ENCODE measurements around the gene KCNV2.

KCNV2 gene

DNA sequence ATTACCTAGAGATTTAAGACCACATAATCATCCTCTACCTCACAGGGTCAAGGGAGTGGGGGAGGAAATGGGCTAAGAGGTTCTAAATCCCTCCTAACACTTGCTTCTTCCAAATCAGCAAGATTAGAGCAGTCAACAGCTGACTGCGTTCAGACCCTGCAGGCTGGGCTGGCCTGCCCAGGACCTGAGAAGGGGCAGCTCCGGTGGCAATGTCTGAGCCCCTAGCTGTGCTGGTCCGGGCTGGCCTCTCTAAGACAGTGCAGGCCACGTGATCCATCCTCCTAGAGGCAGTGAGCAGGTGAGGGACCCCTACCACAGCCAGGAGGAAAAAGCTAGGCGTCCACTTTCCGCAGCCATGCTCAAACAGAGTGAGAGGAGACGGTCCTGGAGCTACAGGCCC lies at the start of gene KCNV2:
KCNV2 (plus strand) TSS at position 126 of the 400 bp plus-strand sequence; CDS start at position 356, 230 bp downstream.
- Histone ChIP-seq H3K27ac (ENCODE audit: low read depth, low read length) (no peak within 1 kb of the TSS), H4K20me1 (ENCODE audit: low read depth, low read length) (no peaks in the 10 kb centered on the region), H3K9me3 (ENCODE audit: insufficient read depth, low read length) (no peaks in the 10 kb centered on the region), H3F3A (ENCODE audit: insufficient read depth) (no peaks in the 10 kb centered on the region), H2AFZ (ENCODE audit: low read depth, low read length, severe bottlenecking) (no peak within 1 kb of the TSS), H3K4me3 (ENCODE audit: insufficient read depth, low read length, poor library complexity, severe bottlenecking) (no peak within 1 kb of the TSS), H3K9ac (ENCODE audit: low read length) (no peak within 1 kb of the TSS), H3K36me3 (ENCODE audit: low read length) (no peaks in the 10 kb centered on the region), H3K9me2 (replicated peaks; ENCODE audit: insufficient read depth, low read length) (no peaks in the 10 kb centered on the region), H3K4me2 (ENCODE audit: low read depth, low read length, poor library complexity, severe bottlenecking) (no peak within 1 kb of the TSS), H3K27me3 (ENCODE audit: low read length) (no peaks in the 10 kb centered on the region), H3K79me2 (ENCODE audit: insufficient read depth, low read length) (no peaks in the 10 kb centered on the region)
- no peak for TF ChIP-seq EZH2phosphoT487 (conservative IDR thresholded peaks at IDR 0.05; ENCODE audit: low read length)
- TF ChIP-seq, protein P1, sequence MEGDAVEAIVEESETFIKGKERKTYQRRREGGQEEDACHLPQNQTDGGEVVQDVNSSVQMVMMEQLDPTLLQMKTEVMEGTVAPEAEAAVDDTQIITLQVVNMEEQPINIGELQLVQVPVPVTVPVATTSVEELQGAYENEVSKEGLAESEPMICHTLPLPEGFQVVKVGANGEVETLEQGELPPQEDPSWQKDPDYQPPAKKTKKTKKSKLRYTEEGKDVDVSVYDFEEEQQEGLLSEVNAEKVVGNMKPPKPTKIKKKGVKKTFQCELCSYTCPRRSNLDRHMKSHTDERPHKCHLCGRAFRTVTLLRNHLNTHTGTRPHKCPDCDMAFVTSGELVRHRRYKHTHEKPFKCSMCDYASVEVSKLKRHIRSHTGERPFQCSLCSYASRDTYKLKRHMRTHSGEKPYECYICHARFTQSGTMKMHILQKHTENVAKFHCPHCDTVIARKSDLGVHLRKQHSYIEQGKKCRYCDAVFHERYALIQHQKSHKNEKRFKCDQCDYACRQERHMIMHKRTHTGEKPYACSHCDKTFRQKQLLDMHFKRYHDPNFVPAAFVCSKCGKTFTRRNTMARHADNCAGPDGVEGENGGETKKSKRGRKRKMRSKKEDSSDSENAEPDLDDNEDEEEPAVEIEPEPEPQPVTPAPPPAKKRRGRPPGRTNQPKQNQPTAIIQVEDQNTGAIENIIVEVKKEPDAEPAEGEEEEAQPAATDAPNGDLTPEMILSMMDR (IDR thresholded peaks at IDR 0.05; ENCODE audit: insufficient read depth, low read length, poor library complexity, severe bottlenecking) = no peak

DNA sequence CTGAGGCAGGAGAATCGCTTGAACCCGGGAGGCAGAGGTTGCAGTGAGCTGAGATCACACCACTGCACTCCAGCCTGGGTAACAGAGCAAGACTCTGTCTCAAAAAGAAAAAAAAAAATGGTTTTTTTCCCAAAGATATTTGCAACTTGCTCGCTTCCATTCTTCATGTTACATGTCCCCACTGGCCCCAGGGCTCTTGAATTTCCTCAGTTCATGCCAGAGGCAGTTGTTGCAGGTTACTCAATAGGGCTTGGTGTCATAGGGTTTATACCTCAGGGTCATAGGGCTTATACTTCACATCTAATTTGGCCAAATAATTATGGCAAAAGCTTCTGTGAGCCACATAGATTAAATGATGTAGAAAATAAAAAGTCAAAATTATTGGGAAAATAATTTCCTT lies 44.1 kb upstream of the KCNV2 start:
- Histone ChIP-seq H4K20me1 (ENCODE audit: low read depth, low read length) (no peaks in the 10 kb centered on the region), H3K36me3 (ENCODE audit: low read length) (no peaks in the 10 kb centered on the region), H3K27ac (ENCODE audit: low read depth, low read length) (no peak overlapping the region), H2AFZ (ENCODE audit: low read depth, low read length, severe bottlenecking) (no peak overlapping the region), H3F3A (ENCODE audit: insufficient read depth) (no peaks in the 10 kb centered on the region), H3K9me3 (ENCODE audit: insufficient read depth, low read length) (no peaks in the 10 kb centered on the region), H3K4me3 (ENCODE audit: insufficient read depth, low read length, poor library complexity, severe bottlenecking) (no peak overlapping the region), H3K27me3 (ENCODE audit: low read length) (no peaks in the 10 kb centered on the region), H3K9me2 (replicated peaks; ENCODE audit: insufficient read depth, low read length) (no peaks in the 10 kb centered on the region), H3K9ac (ENCODE audit: low read length) (no peak overlapping the region), H3K4me2 (ENCODE audit: low read depth, low read length, poor library complexity, severe bottlenecking) (no peak overlapping the region), H3K79me2 (ENCODE audit: insufficient read depth, low read length) (no peaks in the 10 kb centered on the region)
- TF ChIP-seq, protein P1 (IDR thresholded peaks at IDR 0.05; ENCODE audit: insufficient read depth, low read length, poor library complexity, severe bottlenecking) = no peak
- no peak for TF ChIP-seq EZH2phosphoT487 (conservative IDR thresholded peaks at IDR 0.05; ENCODE audit: low read length)

DNA sequence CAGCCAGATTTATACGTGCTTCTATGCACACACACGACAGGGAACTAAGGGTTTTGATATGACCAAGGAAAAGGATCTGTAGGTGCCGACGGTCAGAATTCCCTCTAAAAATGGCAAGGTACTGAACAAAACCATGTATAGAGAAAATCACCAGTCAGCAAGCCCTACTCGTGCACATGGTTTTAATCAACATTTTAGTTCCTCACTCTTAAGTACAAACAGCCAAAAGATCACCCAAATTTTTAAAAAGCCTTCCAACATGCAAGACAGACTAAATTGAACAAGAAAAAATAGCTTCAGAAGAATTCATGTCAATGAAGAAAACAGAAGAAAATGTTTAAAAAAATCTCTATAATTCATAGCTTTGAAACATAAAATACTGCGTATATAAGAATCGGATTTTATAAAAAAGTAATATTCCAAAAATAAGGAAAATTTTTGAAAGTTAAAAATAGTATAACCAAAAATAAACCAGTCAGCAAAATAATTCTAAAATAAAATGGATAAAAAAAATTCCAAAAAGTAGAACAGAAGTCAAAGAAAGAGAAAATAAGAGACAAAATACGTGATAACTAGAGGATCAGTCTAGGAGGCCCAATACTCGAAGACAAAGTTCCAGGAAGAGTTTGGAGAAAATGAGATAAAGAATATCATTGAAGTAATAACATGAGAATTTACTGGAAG lies 43.0 kb upstream of the KCNV2 start:
- Histone ChIP-seq H3K79me2 (ENCODE audit: insufficient read depth, low read length) (no peaks in the 10 kb centered on the region), H3K4me2 (ENCODE audit: low read depth, low read length, poor library complexity, severe bottlenecking) (no peak overlapping the region), H3K9ac (ENCODE audit: low read length) (no peak overlapping the region), H3K27ac (ENCODE audit: low read depth, low read length) (no peak overlapping the region), H3K27me3 (ENCODE audit: low read length) (no peaks in the 10 kb centered on the region), H3K4me3 (ENCODE audit: insufficient read depth, low read length, poor library complexity, severe bottlenecking) (no peak overlapping the region), H3F3A (ENCODE audit: insufficient read depth) (no peaks in the 10 kb centered on the region), H3K36me3 (ENCODE audit: low read length) (no peaks in the 10 kb centered on the region), H4K20me1 (ENCODE audit: low read depth, low read length) (no peaks in the 10 kb centered on the region), H3K9me3 (ENCODE audit: insufficient read depth, low read length) (no peaks in the 10 kb centered on the region), H2AFZ (ENCODE audit: low read depth, low read length, severe bottlenecking) (no peak overlapping the region), H3K9me2 (replicated peaks; ENCODE audit: insufficient read depth, low read length) (no peaks in the 10 kb centered on the region)
- TF ChIP-seq, protein P1 (IDR thresholded peaks at IDR 0.05; ENCODE audit: insufficient read depth, low read length, poor library complexity, severe bottlenecking) = no peak
- no peak for TF ChIP-seq EZH2phosphoT487 (conservative IDR thresholded peaks at IDR 0.05; ENCODE audit: low read length)

Data from SU-DHL-6 (cell line).